Body of pancreas (tissue), 4 donors: Measurements from ENCODE around the gene TBX2. TPM values are rescaled to one million over a fixed set of nuclear protein-coding genes. Genes with fewer than 3 reads are reported as not detected.

Source experiments
- ATAC-seq: fragments of 150-250 bp; one replicate; pipeline ENCODE4 v1.9.1; 2016
- DNase-seq, 4 donors: peaks; one replicate each; pipeline ENCODE4 v3.0.0-alpha.2; 2019
- H3K27ac ChIP-seq, 4 donors: fragments of 200-600 bp; sonication (generic); 1 replicate in 3 of 4; 2 replicates in 1 of 4; pipeline versions ENCODE4 v1.5.1 to v1.6.1; 2016 to 2019; ENCODE audit warnings: mild to moderate bottlenecking in 1 of 4, mixed read lengths in 1 of 4, moderate library complexity in 1 of 4
- H3K27me3 ChIP-seq, 2 donors: fragments of 200-600 bp; sonication (generic); one replicate each; pipeline ENCODE4 v1.6.0; 2016; ENCODE audit warnings: mild to moderate bottlenecking in 1 of 2
- H3K36me3 ChIP-seq, 2 donors: fragments of 200-600 bp; sonication (generic); replicated peaks in 1 of 2; 2 replicates each; pipeline ENCODE4 v1.5.1; 2016; ENCODE audit warnings: low read depth in 2 of 2; ENCODE audit not compliant: insufficient read depth in 1 of 2
- H3K4me1 ChIP-seq: fragments of 200-600 bp; sonication (generic); one replicate; pipeline ENCODE4 v1.6.0; 2016
- H3K4me3 ChIP-seq, 2 donors: fragments of 200-600 bp; sonication (generic); 1 replicate in 1 of 2; 2 replicates in 1 of 2; pipeline ENCODE4 v1.5.1; 2016 to 2019
- H3K9me3 ChIP-seq, 3 donors: fragments of 200-600 bp; sonication (generic); 1 replicate in 2 of 3; 2 replicates in 1 of 3; pipeline ENCODE4 v1.5.1; 2016
- CTCF ChIP-seq, 7 experiments: fragments of 450-650 bp in 4 of 7; fragments of 200-600 bp in 3 of 7; sonication (generic) in 3 of 7; IDR thresholded peaks; one replicate each; pipeline ENCODE4 v1.5.1; 2016 to 2019; ENCODE audit warnings: antibody characterized with exemption in 7 of 7
- POLR2A ChIP-seq, 3 donors: fragments of 450-650 bp; IDR thresholded peaks; one replicate each; pipeline ENCODE4 v1.6.1; 2016; ENCODE audit warnings: antibody characterized with exemption in 3 of 3, mild to moderate bottlenecking in 2 of 3
- WGBS, 2 donors: methylation state at CpG; one replicate each; pipeline ENCODE4 v1.1.5; 2017; 5-methylcytosine and 5-hydroxymethylcytosine counted together
- intact Hi-C: fragments of 100-400 bp; cut with DNase I; formaldehyde crosslinking; loops from one replicate; pipeline ENCODE4 v1.15.1; 2023
- total RNA-seq, 2 donors: library from RNA; depleted of rRNA; stranded (reverse); fragments of >200 nt; gene quantifications; one replicate each; pipeline ENCODE4 v1.1.0, GENCODE V29; 2016

TBX2 gene
- total RNA-seq, 2 donors from 2014 or later, result 4.9 to 6.9 TPM

GRCh38 chr17:61388561-61389356 lies 10.9 kb upstream of the TBX2 start:
- no peak overlapping the region for H3K4me3 ChIP-seq
- H3K9me3 ChIP-seq, result no peaks in the 10 kb centered on the region
- no peak for TF ChIP-seq CTCF (IDR thresholded peaks at IDR 0.05)
- TF ChIP-seq POLR2A (IDR thresholded peaks at IDR 0.05), result no peak
- WGBS, 2 donors, result 88 to 89% methylated on average over 21 of the region's 21 CpGs
- H3K4me1 ChIP-seq, result peaks cover 5% of the 10 kb centered on the region
- DNase-seq (no peak), ATAC-seq (no peak)
- intact Hi-C loops, result no loop called here
- no peaks in the 10 kb centered on the region for H3K27me3 ChIP-seq
- H3K27ac ChIP-seq, result no peak overlapping the region
- no peaks in the 10 kb centered on the region for H3K36me3 ChIP-seq

GRCh38 chr17:61389670-61390478 lies 9.8 kb upstream of the TBX2 start:
- ATAC-seq (peak; percentile 56), DNase-seq (peak in 2 of 4 donors; percentile 41 to 52)
- TF ChIP-seq POLR2A (IDR thresholded peaks at IDR 0.05), result no peak
- TF ChIP-seq CTCF (IDR thresholded peaks at IDR 0.05), result peak; percentile 57 to 79 (median 69)
- H3K36me3 ChIP-seq, result no peaks in the 10 kb centered on the region
- 21 to 29% methylated on average over 22 to 25 of the region's 25 CpGs for WGBS, 2 donors
- H3K9me3 ChIP-seq, result no peaks in the 10 kb centered on the region
- H3K4me3 ChIP-seq, result no peak overlapping the region
- intact Hi-C loops, result loop anchor here (10.0 kb wide), 1 partner anchor 665 kb away; no protein-coding TSS in a partner anchor
- H3K4me1 ChIP-seq, result peaks cover 5% of the 10 kb centered on the region
- H3K27me3 ChIP-seq, result no peaks in the 10 kb centered on the region
- H3K27ac ChIP-seq, result no peak overlapping the region

GRCh38 chr17:61390479-61390791 lies 9.2 kb upstream of the TBX2 start:
- ATAC-seq (no peak), DNase-seq (no peak)
- Histone ChIP-seq H3K4me3 (no peak overlapping the region), H3K27me3 (no peaks in the 10 kb centered on the region), H3K9me3 (no peaks in the 10 kb centered on the region), H3K4me1 (peaks cover 5% of the 10 kb centered on the region), H3K36me3 (no peaks in the 10 kb centered on the region), H3K27ac (no peak overlapping the region)
- 82 to 100% methylated on average over 2 to 11 of the region's 11 CpGs for WGBS, 2 donors
- intact Hi-C loops, result loop anchor here (10.0 kb wide), 1 partner anchor 666 kb away; no protein-coding TSS in a partner anchor
- no peak for TF ChIP-seq POLR2A (IDR thresholded peaks at IDR 0.05)
- TF ChIP-seq CTCF (IDR thresholded peaks at IDR 0.05), result no peak

- intact Hi-C loops, result loop anchor here (10.0 kb wide), 1 partner anchor 667 kb away; no protein-coding TSS in a partner anchor
- H3K4me3 ChIP-seq, result no peak overlapping the region
- no peak overlapping the region for H3K27ac ChIP-seq
These were observed 7.9 kb upstream of the TBX2 start for GRCh38 chr17:61391595-61392291.

More at GRCh38 chr17:61391595-61392291, 7.9 kb upstream of the TBX2 start:
- 94 to 95% methylated on average over 10 to 19 of the region's 19 CpGs for WGBS, 2 donors
- Histone ChIP-seq H3K27me3 (peaks cover 0 to 11% of the 10 kb centered on the region in 2 donors), H3K9me3 (no peaks in the 10 kb centered on the region), H3K36me3 (no peaks in the 10 kb centered on the region), H3K4me1 (peaks cover 14% of the 10 kb centered on the region)
- DNase-seq (no peak), ATAC-seq (no peak)
- no peak for TF ChIP-seq CTCF (IDR thresholded peaks at IDR 0.05)
- TF ChIP-seq POLR2A (IDR thresholded peaks at IDR 0.05), result no peak
